UCSD-AML1 (cell line): ENCODE results near the gene KCNK10.

ENCODE experiments used
- DNase-seq: peaks from one replicate; lab custom pipeline; 2025; ENCODE audit not compliant: unreplicated experiment; lab: John Stamatoyannopoulos, UW

Gene KCNK10, protein sequence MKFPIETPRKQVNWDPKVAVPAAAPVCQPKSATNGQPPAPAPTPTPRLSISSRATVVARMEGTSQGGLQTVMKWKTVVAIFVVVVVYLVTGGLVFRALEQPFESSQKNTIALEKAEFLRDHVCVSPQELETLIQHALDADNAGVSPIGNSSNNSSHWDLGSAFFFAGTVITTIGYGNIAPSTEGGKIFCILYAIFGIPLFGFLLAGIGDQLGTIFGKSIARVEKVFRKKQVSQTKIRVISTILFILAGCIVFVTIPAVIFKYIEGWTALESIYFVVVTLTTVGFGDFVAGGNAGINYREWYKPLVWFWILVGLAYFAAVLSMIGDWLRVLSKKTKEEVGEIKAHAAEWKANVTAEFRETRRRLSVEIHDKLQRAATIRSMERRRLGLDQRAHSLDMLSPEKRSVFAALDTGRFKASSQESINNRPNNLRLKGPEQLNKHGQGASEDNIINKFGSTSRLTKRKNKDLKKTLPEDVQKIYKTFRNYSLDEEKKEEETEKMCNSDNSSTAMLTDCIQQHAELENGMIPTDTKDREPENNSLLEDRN

DNA sequence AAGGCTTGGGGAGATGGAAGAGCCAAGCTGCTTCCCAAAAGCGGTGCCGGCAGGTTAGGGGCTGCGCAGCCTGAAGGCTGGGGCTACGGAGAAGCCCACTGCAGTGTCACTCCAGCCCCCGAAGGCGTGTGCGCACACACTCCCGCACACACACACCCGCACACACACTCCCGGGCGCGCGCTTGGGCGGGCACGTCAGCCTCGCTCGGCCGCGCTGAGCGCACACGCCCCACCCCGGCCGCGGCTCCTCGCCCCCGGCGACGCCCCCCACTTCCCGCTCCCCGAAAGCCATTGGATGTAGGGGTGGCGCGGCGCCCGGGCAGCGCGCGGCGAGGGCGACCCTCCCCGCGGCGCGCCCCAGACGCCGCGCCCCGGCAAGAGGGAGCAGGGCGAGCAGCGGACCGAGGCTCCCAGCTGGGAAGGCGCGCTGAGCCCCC, at the start of gene KCNK10:
KCNK10 (minus strand) TSS at position 184 of the 437 bp plus-strand sequence. CDS start 471 bp downstream, outside the sequence.
- no peak for DNase-seq

DNA sequence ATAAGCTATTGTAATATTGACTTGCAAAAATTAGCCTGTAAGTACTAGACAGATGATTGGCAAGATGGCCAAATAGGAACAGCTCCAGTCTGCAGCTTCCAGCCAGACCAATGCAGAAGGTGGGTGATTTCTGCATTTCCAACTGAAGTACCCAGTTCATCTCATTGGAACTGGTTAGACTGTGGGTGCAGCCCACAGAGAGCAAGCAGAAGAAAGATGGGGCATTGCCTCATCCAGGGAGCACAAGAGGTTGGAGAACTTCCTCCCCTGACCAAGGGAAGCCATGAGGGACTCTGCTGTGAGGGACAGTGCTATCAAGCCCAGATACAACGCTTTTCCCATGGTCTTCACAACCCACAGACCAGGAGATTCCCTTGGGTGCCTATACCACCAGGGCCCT, 46.4 kb upstream of the KCNK10 start:
- no peak for DNase-seq

DNA sequence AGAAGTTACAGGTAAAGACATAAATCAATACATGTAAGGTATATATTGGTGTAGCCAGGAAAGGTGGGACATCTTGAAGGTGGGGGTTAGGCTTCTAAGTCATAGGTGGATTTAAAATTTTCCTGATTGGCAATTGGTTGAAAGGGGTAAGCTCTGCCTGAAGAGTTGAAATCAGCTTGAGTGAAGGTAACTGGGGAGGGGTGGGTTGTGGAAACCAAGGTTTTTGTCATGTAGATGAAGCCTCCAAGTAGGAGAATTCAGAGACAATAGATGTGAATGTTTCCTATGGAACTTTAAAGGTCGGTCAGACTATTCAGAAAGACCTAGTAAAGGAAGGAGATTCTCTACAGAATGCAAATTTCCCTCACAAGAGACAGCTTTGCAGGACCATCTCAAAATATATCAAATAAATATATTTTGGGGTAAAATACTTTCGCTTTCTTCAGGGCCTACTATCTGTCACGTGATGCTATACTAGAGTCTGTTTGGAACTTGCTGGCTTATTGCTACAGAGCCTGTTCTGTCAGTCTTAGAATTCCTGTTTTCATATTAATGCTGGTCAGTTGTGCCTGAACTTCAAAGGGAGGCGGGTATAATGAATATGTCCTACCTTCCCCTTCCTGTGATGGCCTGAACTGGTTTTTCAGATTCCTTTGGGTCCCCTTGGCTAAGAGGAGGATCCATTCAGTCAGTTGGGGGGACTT, 41.8 kb upstream of the KCNK10 start:
- DNase-seq = no peak

DNA sequence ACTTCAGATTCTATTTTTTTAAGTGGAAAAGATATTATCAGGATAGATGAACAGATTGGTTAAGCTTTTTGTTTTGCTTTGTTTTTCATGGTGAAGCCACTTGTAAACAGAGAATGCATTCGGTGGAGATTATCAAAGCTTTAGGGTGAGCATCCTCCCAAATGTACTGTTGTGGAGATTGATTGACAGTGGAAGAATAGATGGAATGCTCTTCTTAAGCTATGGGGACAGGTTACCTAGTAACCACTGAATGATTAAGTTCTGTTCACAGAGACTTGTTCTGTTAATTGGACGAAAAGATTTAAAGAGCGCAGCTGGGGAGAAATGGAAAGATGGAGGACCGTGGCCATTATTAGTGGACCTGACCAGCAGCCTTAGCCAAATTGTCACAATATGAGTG, 40.6 kb upstream of the KCNK10 start:
- no peak for DNase-seq

DNA sequence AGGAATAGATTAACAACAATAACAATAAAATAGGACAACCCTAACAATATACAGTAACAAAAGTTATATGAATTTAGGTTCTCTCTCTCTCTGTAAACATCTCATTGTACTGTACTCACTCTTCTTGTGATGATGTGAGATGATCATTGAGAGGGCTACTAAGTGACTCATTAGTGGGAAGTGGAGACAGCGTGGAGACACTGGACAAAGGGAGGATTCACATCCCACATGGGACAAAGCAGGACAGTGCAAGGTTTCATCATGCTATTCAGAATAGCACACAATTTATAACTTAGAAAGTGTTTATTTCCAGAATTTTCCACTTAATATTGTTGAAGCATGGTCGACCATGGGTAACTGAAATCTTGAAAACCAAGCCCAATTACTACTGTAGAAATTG, 36.4 kb upstream of the KCNK10 start:
- no peak for DNase-seq

DNA sequence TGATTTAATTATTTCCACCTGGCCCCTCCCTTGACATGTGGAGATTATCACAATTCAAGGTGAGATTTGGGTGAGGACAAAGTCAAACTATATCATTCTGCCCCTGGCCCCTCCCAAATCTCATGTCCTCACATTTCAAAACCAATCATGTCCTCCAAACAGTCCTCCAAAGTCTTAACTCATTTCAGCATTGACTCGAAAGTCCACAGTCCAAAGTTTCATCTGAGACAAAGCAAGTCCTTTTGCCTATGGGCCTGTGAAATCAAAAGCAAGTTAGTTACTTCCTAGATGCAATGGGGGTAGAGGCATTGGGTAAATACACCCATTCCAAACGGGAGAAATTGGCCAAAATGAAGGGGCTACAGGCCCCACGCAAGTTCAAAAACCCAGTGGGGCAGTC, 31.3 kb upstream of the KCNK10 start:
- DNase-seq = no peak

DNA sequence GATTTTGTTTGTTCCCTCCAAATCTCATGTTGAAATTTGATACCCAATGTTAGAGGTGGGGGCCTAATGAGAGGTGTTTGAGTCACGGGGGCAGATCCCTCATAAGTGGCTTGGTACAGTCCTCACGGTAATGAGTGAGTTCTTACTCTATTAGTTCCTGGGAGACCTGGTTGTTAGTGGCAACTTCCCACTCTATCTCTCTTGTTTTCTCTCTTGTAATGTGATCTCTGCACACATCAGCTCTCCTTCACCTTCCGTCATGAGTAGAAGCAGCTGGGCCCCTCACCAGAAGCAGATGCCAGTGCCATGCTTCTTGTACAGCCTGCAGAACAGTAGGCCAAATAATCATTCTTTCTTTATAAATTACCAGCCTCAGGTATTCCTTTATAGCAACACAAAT, 29.6 kb upstream of the KCNK10 start:
- DNase-seq = no peak

DNA sequence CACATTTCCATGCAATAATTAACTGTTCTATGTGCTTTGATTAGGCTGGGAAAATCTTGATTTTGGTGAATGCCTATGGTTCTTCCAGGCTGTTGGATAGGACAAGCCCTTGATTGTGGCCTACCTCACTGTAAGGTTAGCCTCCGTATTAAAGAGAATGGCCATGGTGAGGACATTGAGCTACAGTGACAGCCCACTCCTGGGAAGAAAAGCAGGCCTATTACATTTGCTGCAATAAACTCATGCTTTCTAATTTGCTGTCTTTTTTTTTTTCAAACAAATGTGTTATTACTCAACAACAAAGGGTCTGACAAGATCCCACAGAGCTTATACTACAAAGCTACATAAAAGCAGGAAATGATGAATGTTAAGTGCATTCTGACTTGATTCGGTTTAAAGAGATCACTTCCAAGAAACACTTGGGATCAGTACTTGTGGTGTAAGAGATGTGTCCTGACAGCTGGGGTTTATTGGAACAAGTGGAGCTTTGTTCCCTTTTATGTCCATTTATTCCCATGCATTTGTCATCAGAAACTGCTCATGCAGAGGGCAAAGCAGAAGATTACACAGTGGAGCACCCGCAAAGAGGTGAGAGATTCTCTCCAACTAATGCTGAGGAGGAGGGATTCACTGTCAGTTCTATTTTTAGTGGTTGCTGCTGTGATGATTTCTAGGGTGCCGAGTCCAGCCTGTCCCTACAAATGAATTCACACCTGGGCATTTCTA, 29.1 kb upstream of the KCNK10 start:
- DNase-seq = no peak

DNA sequence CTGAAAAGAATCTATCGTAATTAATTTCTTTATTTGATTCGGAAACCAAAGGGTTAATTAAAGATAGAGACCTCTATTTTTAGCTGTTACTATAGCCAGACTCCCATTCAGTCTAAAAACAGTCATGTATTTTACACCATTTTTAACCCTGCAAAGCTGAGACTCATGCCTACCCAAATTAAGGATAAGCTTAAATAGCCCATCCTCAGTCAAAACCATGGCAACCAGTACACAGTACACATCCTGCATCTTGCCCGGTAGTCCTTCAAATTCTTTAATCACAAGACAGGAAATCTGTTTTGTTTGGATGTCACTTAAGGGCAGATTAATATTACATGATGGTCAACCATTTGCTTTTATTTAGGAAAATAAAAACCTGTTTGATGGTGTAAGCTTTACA, 25.5 kb upstream of the KCNK10 start:
- DNase-seq = no peak

DNA sequence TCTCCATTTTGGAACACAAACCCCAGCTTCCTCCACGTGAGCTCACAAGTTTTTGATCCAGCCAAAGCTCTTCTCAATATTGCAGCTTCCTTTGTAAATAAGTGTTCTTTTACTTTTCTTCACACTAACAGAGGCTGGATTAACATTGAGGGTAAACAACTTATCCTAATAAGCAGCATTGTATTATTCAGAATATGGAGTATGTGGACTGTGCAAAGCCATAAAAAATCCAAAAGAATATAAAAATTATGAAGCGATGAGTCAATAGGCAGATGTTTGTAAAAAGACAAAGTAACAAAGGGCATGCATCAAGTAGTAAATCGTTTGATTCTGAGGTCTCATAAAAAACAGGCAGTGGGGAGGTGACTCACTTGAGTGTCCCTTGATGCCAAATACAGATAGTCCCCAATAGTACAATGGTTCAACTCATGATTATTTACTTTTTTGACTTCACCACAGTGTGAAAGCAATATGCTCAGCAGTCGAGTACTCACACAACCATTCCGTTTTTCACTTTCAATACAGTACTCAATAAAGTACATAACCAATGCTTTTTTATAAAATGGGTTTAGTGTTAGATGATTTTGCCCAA, 23.1 kb upstream of the KCNK10 start:
- no peak for DNase-seq

DNA sequence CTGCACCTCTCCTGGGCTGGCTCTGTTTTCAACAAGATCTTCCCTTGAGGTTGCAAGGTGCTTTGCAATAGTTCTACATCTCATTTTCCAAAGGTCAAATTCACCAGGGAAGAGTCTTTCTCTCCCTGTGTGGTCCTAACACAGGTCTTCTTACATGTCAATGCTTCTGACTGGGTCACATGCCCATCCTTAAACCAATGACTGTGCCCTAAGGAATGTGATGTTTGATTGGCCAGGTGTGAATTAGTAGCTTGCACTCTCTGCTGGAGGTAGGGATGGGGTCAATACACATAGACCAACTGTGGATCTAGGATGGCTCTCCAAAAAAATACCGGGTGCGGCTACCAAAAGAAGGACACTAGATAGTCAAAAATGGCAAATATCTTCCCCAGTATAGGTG, 19.9 kb upstream of the KCNK10 start:
- DNase-seq = no peak

DNA sequence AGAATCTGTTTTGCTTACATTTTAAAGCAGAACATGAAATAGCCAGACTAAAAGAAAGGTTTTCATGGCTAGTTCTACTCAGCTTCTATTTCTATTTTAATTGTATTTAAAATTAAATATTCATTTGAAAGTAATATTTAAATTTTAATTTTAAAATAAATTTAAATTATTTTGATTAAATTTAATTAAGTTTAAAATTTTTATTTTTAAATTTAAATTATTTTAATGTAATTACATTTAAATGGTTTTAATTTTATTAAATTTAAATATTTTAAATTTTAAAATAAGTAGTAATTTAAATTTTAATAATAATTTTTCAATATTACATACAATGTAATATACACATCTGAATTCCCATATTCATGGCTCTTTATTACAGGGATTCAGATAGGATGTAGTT, 17.3 kb upstream of the KCNK10 start:
- no peak for DNase-seq

DNA sequence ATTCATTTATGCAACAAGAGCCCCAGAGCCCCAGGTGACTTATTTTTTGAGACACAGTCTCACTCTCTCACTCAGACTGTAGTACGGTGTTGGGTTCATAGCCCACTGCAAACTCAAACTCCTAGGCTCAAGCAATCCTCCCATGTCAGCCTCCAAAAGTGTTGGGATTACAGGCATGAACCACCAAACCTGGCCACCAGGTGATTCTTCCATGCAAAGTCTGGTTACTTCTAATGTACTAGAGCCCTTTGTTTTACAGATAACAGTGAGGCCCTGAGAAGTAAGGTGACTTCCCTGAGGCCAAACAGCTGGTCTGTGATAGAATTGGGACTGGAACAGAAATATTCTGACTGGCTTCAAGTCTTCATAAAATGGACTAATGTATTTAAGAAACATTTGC, 10.0 kb upstream of the KCNK10 start:
- DNase-seq = no peak

DNA sequence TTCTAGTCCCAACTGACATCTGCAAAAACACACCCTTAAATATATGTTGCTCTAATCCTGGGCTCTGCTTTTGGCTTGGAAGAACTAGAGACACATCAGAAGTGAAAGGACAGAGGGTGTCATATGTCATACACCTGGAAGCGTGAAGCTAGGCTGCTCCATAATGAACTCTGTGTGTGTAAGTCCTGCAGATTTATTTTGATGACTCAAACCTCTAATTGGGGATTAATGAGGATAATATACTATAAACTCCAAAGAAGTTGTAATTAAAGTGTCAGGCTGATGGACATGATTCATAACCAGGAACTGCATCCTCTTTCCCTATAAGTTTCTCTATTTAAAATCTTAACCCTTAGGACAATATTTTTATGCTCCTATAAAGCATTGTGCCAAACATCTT, 4.4 kb upstream of the KCNK10 start:
- no peak for DNase-seq

DNA sequence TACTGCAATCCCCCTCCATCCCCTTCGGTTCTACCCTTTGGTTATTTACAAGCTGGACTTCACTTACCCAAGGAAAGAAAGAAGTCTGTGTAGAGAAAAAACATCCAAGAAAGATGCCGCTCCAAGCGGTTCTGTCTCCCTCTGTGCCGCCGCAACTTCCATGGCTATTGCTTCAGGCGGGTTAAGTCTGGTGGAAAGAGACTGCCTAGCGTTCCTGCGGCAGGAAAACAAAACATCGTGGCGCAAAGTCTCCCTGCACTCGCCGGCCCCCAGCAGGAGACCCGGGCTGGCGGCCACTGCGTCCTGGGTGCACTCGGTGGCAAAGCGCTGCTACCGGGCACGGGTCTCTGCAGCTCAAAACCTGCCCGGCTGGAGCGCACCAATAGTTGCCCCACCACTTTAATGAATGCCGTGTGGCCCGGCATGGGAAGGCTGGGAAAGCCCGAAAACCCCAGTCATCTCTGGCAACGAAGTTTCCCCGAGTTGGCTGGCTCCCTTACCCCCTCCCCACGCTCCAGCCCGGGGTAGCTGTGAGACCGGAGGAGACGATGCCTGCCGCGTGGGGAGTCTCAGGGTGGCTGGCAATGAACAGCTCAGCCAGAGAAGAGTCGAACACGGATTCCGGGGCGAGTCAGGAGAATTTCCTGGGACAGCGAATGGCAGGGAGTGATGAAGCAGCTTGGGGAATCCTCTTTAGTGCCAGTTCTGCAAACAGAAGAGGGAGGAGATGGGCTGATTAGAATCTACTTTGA, 3.5 kb upstream of the KCNK10 start:
- DNase-seq = no peak

DNA sequence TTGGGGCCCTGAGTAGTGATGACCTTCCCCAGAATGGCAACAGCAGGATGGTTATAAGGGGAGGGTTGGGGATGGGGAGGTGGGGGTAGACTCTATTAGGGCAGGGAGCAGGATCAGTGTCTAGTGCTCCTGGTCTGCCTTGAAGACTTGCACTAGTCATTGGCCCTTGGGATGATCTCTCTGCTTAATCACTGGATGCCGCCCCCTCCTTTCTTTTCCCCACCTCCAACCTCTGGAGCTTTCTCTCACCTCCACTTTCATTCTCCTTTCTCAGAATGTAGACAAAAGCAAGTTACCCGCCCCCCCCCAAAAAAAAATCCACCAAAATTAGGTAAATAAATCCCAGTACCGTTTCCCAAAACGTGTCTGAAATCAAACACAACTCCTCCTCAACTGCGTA, 2.8 kb upstream of the KCNK10 start:
- DNase-seq = no peak

DNA sequence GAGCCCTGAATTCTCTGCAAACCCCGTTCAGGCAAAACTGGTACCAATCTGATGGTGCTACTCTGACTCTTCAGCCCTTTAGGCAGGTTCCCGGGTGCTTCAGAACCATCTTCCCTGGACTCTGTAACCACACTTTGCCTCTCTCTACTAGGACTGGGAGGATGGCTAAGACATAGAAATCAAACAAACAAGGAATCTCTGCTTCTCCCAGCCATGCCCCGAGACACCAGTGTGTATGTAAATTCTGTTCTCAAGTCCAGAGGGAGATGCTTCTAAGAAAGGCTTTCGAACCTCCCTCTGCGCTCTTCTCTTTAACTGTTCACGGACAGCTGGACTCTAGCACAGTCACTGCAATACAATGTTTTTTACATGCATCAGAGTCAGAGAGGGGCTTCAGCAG, 1.9 kb upstream of the KCNK10 start:
- no peak for DNase-seq

DNA sequence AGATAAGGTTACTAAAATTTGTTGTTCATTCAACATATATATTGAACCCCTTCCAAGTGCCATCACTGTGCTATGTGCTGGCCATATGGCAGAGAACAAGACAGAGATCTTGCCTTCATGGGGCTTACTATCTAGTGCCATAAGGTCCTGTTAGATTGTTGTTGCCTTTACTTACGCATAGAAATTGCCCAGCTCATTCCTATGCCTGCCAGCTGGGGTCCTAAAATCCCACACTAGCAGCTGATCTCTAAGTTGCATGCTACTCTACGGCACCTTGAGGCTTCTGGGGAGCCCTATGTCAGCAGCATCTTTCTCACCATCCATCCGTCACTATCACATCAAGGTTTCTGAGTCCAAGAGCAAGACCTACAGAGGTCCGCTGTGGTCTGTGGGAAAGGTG, 1.4 kb upstream of the KCNK10 start:
- DNase-seq = no peak

DNA sequence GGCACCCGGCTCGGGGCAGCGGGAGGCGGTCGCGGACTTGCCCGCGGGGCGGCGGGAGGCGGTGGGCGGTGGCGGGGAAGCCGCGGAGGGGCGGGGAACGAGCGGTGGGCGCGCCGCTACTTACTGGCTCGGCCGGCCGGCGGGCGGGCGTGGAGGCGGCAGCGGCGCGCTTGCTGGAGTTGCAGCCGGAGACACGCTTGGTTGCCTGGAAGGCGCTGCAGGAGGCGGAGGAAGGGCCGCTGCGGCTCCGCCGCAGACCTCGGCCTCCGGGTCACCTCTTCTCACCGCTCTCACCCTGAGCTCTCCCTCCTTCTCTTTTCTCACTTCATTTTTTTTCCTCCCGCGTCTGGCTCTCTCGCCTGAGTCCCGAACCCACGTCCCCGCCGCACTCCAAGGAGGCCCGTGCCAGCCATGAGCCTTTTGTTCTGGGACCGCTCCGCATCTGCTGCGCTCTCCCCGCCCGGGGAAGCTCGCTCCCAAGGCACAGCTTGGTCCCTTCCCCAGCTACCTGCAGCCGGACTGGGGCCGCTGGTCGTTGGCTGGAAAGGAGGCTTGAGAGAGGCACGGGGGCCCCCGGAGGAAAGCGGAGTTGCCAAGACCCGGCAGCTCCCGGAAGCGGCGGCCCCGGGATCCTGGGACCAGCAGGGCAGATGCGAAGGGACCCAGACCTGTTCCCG, 592 bp upstream of the KCNK10 start:
- DNase-seq = no peak

DNA sequence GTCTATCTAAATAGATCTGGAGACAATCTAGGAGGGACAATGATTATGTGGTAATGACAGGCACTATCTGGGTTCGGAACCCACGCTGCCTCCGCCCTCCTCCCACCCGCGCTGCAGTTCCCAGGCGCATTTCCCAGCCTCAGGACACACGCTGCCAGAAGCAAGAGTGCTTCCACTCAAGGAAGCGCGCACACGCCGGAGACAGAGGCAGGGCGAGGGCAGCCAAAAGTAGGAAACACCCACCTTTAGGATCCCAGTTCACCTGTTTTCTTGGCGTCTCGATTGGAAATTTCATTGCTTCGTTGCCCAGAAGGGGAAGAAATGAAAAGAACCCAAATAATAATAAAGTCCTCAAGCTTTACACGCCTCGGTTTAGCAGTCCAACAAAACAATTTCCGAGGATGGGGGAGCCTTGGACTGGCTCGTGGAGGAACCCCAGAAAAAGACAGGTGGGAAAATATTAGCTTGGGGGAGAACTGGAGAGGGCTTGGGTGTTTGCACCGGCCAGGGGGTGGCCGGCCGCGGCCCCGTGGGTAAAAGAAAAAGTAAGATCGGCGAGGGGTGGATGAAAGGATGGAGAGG, 474 bp downstream of the KCNK10 start:
- DNase-seq = no peak
